ENCODE results near the gene ZNF574.
A peak's percentile ranks its signal among the peaks of the same experiment; 100 is the strongest.
"Not testable (repeated sequence)": the region's sequence is repeated elsewhere in the genome, so short reads cannot be mapped to it uniquely, and the experiment has no call there.

Gene ZNF574, protein sequence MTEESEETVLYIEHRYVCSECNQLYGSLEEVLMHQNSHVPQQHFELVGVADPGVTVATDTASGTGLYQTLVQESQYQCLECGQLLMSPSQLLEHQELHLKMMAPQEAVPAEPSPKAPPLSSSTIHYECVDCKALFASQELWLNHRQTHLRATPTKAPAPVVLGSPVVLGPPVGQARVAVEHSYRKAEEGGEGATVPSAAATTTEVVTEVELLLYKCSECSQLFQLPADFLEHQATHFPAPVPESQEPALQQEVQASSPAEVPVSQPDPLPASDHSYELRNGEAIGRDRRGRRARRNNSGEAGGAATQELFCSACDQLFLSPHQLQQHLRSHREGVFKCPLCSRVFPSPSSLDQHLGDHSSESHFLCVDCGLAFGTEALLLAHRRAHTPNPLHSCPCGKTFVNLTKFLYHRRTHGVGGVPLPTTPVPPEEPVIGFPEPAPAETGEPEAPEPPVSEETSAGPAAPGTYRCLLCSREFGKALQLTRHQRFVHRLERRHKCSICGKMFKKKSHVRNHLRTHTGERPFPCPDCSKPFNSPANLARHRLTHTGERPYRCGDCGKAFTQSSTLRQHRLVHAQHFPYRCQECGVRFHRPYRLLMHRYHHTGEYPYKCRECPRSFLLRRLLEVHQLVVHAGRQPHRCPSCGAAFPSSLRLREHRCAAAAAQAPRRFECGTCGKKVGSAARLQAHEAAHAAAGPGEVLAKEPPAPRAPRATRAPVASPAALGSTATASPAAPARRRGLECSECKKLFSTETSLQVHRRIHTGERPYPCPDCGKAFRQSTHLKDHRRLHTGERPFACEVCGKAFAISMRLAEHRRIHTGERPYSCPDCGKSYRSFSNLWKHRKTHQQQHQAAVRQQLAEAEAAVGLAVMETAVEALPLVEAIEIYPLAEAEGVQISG
- 27.1 to 46.1 reads per million in 2 donors for total RNA-seq

DNA sequence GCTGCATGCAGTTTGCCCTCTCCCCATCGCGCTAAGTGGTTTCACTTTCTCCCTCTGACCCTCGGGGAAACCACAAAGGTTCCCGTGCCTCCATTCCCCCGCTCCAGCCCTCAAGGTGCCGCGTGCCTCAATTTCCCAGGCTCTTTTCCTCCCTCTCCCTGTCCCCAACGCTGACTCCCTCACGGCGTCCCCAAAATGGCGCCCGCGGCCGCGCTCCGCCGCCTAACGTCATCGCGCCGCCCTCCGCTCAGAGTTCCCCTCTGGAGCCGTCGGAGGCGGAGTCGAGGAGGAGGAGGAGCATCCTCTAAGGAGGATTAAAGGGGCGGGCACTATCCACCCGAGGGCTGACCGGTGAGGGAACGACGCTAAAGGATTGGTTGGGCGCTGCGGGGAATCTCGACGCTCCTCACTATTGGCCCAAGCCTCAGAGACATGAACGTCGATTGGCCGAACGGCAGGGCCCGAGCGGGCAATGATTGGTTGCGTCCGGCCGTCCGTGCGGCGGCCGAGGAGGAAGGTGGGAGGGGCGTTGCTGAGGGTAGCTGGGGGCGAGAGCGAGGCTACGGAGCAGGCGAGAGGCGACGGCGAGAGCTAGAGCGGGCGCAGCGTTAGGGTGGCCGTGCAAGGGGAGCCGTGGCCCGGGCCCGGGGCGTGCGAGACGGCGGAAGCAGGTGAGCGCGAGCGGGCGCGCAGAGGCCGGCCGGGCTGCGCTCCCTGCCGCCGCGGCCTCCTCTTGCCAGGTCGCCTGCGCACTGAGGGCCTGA is at the start of gene ZNF574:
TSS of gene ZNF574 (plus strand) at position 551 of the 764 bp plus-strand sequence. CDS start 2,441 bp downstream, outside the sequence.
- DNase-seq, result peak; percentile 92 to 100 (median 96)

DNA sequence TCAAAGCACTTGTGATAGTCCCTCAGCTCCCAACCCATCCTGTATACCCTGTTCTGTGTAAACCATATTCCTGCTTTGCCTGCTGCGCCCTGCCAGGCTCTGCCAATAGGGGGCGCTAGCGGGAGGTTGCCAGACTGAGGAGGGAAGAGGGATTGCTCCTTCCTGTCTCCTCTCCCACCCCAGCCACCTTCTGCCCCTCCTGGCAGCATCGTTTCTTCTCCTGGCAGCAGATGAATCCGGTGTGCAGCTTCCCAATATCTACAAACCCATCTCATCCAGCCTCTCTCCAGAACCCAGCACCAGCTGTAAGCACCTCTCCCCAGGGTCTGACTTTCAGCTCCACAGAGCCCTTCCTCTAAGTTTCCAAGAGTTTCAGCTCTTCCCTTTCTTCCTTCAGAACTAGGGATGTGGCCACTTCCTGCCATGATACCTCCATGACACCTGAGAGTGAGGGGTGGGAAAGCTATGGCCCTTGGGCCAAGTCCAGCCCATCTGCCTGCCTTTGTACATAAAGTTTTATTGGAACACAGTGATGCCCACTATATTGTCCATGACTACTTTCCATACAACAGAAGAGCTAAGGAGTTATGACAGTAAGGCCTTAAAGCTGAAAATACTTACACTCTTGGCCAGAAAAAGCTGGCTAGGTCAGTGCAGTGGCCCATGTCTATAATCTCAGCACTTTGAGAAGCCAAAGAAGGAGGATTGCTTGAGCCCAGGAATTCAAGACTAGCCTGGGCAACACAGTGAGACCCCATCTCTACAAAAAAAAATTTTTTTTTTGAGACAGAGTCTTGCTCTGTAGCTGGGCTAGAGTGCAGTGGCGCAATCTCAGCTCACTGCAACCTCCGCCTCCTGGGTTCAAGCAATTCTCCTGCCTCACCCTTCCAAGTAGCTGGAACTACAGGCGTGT is 47.4 kb upstream of the ZNF574 start:
- DNase-seq, result no peak

DNA sequence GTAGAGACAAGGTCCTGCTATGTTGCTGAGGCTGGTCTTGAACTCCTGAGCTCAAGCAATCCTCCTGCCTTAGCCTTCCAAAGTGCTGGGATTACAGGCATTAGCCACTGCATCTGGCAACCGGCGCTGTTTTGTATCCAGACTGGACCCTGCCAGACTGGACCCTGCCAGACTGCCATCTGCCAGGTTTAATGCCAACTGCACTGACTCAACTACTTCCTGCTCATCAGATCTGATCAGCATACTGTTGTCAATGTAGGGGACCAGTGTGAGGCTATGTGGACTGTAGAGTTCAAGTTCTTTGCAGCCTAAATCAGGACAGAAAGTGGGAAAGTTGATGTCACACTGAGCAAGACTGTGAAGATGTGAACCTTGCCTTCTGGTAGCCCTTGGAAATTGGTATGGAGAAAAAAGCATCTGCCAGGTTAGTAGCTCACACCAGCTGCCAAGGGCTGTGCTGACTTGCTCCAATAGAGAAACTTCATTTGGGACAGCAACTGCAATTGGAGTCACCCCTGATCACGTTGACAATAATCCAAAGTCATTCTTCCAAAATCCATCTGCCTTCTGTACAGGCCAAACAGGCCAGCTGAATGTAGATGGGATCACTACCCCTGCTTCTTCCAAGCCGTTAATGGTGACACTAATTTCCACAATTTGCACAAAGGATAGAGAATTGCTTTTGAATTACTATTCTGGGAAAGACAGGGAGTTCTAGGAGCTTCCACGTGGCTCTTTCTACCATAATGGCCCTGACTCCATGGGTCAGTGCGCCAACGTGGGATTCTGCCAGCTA is 45.1 kb upstream of the ZNF574 start:
- no peak for DNase-seq

DNA sequence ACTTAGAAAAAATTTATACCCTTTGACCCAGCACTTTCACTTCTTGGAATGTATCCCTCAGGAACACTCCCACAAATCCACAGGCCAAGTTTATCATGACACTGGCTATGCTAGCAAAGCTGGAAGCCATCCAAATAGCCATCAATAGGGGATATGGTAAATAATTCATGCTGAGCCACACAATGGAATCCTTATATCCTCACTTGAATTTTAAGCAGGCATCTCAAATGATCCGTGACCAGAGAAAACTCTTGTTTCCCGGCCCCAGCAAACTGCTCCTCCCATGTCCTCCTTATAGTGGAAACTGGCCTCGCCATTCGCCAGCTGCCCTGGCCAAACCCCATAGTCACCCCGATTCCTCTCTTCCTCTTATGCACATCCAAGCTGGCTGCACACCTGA is 43.5 kb upstream of the ZNF574 start:
- DNase-seq, result no peak

DNA sequence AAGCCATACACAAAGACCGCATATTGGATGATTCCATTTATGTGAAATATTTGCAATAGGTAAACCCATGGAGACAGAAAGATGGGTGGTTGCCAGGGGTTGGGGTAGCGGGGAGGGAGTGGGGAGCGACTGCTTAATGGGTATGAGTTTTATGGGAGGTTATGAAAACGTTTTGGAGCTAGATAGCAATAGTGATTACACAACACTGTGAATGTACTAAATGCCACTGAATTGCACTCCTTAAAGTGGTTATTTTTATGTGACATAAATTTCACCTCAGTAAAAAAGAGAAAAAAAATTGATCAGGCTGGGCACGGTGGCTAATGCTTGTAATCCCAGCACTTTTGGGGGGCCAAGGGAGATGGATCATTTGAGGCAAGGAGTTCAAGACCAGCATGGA is 42.6 kb upstream of the ZNF574 start:
- DNase-seq, result no peak

DNA sequence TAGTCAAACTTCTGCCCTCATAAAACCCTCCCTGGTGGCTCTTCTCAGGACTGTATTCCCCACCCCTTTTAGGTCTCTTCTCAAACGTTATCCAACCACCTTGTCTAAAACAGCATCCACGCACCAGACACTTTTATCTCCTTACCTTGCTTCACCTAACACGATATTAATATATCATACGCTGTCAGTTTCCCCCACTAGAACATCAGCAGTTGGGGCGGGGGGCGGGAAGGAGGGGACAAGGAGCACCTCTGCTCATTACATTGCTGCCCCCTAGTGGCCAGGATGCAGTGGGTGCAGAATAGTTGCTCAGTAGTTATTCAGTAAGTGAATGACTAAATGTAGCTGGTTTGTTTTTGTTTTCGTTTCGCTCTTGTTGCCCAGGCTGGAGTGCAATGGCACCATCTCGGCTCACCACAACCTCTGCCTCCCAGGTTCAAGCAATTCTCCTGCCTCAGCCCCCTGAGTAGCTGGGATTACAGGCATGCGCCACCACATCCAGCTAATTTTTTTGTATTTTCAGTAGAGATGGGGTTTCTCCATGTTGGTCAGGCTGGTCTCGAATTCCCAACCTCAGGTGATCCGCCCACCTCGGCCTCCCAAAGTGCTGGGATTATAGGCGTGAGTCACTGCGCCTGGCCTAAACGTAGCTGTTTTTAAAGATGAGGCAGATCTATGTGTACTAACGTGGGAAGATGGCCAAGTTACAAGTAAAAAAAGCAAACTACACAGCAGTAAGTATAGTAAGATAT is 41.1 kb upstream of the ZNF574 start:
- peak in 4 of 5 experiments; percentile 35 to 86 (median 45) for DNase-seq

DNA sequence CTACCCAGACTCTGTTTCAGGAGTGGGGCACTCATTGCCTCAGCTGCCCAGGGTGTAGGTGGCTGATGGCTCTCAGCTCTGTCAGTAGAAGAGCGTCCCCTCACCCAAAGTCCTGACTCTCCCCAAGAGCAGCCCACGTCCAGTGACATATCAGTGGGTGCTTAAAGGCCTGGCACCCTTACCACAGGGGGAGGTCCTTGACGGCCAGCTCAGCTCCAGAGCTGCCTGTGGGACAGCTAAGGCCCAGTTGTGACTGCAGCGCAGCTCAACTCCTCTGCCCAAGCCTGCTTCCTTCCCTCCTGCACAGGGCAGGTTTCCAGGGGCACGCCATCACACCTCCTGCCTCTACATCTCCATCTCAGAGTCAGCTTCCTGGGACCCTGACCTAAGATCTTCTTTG is 38.3 kb upstream of the ZNF574 start:
- DNase-seq, result no peak

DNA sequence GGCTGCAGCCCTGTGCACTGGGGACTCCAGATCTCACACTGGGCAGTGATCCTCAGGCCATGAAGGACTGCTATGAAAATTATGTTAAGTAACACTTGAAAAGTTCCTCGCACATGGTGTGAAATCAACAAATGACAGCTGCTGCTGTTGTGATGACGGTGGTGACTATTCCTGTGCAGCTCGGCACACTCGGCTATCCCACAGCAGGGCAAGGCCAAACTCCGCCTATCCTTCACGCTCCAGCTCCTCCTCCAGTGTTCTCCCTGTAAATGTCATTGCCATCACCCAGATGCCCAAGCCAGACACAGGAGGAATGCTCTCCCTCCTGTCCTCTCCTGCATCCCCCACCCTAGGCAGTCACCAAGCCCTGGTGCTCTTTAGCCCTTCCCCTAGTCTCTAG is 37.3 kb upstream of the ZNF574 start:
- no peak for DNase-seq

DNA sequence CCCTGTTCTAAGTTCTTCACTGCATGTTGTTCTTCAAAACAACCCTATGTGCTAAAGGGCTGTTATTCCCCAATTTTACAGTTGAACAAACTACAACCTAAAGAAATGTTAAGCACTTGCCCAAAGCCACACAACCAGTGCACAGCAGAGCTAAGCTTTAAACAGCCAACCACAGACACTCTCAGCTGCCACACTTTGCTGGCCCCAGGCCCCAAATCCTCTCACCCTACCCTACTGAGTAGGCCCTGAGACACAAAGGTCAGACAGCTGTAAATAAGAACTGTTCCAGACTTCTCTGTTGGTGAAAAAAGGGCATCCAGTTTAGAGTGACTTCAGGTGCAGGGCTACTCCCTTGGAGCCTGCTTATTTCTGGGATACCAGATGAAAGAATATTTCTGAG is 35.9 kb upstream of the ZNF574 start:
- no peak for DNase-seq

DNA sequence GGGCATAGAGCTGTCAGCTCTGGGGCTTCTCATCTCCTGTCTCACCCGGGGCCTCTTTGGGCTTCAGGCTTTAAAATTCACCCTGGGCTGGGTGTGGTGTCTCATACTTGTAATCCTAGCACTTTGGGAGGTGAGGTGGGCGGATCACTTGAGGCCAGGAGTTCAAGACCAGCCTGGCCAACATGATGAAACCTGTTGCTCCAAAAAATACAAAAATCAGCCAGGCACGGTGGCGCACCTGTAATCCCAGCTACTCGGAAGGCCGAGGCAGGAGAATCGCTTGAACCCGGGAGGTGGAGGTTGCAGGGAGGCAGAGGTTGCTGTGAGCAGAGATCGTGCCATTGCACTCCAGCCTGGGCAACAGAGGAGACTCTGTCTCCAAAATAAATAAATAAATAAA is 35.5 kb upstream of the ZNF574 start:
- DNase-seq, result not testable (repeated sequence)

DNA sequence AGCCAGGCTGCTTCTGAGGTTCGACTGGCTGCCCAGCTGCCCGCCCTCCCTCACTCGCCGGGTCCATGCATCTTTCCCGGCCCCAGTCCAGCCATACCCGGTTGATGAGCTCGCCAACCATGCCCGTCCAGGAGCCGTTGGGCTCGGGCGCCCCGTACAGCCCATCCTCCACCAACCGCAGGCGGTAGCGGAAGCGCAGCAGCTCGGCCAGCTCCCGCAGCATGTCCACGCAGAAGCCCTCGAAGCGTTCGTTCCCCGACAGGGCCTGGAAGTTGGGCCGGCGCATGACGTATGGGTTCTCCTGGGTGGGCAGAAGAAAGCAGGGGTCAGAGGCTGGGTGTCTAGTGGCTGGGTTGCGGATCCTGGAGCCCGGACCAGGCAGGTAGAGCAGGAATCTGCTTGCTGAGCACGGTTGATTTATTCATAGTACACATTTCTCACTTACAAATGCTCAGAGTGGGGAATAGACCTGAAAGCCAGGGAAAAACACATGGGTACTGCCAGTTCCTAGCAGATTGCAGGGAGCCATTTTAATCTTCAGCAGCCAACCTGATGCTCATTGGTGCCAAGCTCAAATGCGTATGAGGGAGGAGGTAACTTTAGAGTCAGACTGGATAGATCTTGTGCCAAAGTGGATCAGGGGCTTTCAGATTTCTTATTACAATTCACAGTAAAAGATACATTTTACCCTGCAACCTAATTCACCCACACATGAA is 33.4 kb upstream of the ZNF574 start:
- DNase-seq, result no peak

DNA sequence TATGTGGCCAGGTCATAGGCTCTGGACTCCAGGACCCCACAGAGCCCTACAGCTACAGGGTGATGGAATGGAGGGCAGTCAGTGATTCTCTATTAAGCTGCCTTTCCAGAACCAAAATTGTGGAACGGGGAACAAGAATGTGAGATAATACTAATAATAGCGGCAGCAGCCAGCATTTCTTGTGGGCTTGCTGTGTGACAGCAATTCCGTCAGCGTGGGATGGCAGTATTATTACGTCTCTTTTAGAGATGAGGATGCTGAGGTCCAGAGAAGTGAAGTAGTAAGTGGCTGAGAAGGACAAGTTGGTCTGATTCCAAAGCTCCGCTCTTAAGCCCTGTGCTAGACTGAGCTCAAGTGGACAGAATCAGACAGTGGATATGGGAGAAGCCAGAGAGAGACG is 30.4 kb upstream of the ZNF574 start:
- DNase-seq, result no peak

DNA sequence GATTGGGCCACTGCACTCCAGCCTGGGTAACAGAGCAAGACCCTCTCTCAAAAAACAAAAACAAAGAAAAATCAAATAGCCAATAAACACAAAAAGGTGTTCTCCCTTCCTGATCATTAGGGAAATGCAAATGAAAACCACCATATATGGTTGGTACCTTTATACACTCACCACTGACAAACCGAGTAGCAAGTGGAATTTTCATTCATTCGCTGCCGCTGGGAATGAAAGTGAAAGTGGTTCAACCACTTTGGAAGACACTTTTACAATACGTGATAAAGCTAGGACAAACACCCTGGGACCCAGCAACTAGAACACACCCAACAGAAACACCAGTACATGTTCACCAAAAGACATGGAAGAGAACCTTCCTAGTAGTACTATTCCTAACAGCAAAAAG is 27.0 kb upstream of the ZNF574 start:
- DNase-seq, result peak in 1 of 5 experiments; percentile 51

DNA sequence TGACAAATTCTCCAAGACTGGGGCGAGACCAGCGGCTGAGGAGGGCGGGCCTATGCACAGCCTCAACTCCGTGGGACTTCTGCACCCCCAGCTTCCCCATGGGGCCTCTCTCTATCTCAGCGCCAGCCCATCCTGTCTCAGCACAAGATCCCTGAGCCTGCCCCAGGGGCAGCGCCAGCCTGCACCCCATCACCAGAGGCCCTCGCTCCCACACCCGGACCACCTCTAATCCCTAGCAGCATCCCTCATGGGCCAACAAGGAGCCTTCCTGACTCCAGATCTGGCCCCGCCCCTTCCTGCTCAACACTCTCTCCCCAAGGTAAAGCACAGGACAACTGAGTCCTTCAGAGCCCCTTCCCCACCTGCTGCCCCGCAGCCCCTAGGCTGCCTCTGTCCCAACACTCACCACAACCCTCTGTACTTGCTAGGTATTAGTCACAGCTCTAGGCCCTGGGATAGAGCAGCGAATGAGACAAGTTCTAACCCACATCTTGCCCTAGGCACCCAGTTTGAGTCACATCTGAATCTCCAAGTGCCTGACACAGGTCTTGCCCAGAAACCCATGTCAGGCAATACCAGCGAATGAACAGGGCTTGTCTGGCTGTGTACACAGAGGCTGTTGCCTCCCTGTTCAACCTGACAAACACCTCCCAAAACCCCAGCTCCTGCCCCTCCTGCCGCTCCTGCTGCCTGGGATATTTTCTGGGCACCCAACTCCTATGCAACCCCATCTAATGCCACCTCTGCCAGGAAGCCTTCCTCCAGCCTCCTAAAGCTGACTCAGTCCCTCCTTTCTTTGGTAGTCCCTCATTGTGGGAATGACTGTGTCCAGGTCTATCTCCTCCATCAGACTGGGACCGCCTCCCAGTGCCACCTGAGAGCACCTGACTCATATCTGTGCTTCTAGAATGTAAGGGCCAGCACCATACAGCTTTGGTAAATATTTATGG is 24.5 kb upstream of the ZNF574 start:
- peak in 1 of 5 experiments; percentile 89 for DNase-seq

DNA sequence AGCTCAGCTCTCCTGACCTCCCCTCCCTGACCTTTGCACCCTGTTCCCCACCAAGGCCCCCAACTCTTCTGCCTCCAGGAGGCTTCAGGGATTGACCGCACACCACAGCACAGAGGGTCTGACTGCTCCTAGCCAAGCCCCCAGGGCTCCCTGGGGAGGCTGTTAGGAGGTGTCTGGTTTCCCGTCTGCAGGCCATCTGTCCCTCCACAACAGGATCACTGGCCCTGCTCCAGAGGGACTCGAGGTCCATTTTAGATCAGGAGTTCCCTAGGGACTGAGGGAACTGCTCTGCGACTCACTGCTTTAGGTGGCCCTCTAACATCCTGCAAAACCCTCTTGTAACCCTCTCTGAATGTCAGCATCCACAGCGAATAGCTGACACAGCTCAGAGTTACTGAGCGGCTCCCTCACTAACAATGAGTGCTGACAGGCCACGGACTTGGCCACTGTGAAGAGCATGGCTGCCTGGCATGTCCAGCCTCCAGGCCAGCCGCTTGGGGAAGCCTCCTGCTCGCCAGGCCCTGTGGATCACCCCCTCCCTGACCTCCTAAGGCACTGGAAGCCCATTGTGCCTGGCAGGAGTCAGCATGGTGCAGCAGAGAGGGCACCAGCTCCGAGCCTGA is 23.6 kb upstream of the ZNF574 start:
- DNase-seq, result no peak

DNA sequence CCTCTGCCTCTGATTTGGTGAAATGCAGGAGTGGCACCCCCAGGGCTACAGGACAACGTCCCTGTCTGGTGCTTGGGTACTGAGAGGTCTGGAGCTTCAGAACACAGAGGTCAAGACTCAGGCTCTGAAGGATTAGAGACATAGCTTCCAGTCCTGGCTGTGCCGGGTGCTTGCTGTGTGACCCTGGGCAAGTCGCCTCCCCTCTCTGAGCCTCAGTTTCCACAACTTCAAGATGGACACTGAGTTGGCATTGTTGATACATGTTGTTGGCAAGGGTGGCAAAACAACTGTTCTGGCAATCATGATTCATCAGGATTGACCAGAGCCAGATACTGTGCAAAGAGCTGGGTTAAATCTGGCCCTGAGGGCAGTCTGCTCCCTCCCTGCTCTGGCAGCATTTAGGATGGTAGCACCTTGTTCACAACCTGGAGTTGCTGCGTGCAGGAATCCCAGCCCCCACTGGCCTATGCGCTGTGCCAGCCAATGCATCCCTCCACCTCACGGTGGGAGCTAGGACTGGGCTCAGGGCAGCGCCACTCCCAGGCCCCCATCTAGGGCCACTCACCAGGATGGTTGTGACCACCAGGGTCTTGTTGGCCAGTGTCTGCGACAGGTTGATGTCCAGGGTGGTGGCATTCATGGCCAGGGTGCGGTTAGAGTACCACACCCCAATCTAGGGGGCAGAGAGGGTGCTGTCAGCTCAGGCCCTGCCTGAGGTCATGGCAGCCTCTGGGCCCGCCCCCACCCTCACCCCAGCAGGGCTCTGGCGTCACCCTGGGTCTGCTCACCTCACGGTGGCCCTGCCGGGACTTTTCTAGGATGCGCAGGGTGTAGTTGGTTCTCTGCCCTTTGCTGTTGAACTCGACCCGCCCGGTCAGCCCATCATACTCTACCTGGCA is 22.7 kb upstream of the ZNF574 start:
- no peak for DNase-seq

DNA sequence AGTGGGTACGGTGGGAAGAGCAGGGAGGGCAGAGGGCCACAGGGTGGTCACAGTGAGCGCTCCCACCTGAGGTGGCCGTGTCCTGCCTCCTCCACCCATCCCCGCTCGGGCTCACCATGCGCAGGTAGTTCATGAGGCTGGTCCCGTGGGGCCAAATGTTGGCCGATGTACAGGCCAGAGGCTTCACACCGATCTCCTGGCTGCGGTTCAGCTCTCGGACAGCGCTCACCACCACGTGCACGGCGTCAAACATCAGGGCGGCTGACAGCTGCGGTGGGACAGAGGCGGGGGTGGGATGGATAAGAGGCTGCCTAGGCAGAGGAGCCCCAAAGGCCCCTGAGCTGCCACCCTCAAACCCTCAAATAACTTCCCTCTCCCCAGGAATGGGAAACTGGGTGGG is 21.8 kb upstream of the ZNF574 start:
- DNase-seq, result no peak

All from T-helper 2 cell (primary cell).